HG02623 (cell line): ENCODE measurements around the gene MMP25.
"Not testable (repeated sequence)": the region's sequence is repeated elsewhere in the genome, so short reads cannot be mapped to it uniquely, and the experiment has no call there.

ENCODE experiments used
- ATAC-seq: cut with Tn5 transposase; IDR thresholded peaks from one replicate; pipeline ENCODE4 v1.9.1; 2021; ENCODE audit warnings: moderate library complexity; ENCODE audit not compliant: unreplicated experiment

Gene MMP25

GRCh38 chr16:3053330-3053710, 7.0 kb downstream of the MMP25 start:
- ATAC-seq: not testable (repeated sequence)

- ATAC-seq: no peak
Measured at GRCh38 chr16:3054965-3055733, 8.8 kb downstream of the MMP25 start.

GRCh38 chr16:3055734-3056115, 9.4 kb downstream of the MMP25 start:
- not testable (repeated sequence) for ATAC-seq

GRCh38 chr16:3056336-3057180, 10.2 kb downstream of the MMP25 start:
- ATAC-seq: no peak

- no peak for ATAC-seq
Measured at GRCh38 chr16:3057181-3058138, 11.1 kb downstream of the MMP25 start.

GRCh38 chr16:3058139-3059030, 12.0 kb downstream of the MMP25 start:
- no peak for ATAC-seq

GRCh38 chr16:3059041-3059722, 12.8 kb downstream of the MMP25 start:
- ATAC-seq: peak; percentile 80

GRCh38 chr16:3059723-3060242, 13.4 kb downstream of the MMP25 start:
- ATAC-seq: no peak

GRCh38 chr16:3060339-3061127, 14.2 kb downstream of the MMP25 start:
- no peak for ATAC-seq

- ATAC-seq: no peak
Measured at GRCh38 chr16:3062553-3062952, 16.2 kb downstream of the MMP25 start.

- no peak for ATAC-seq
Measured at GRCh38 chr16:3063625-3064386, 17.4 kb downstream of the MMP25 start.

GRCh38 chr16:3065069-3065741, 18.8 kb downstream of the MMP25 start, which contains the start of gene IL32:
Gene IL32, plus strand, starts transcription at chr16:3065640. Its CDS starts 172 bp downstream, at chr16:3065812.
- ATAC-seq: no peak

- ATAC-seq: no peak
Measured at GRCh38 chr16:3065742-3066439, 19.5 kb downstream of the MMP25 start.

- no peak for ATAC-seq
Measured at GRCh38 chr16:3066440-3066748, 20.0 kb downstream of the MMP25 start.

- no peak for ATAC-seq
Measured at GRCh38 chr16:3068487-3068886, 22.1 kb downstream of the MMP25 start.

GRCh38 chr16:3069146-3069545, 22.8 kb downstream of the MMP25 start:
- ATAC-seq: not testable (repeated sequence)
